PC-3 (cell line): ENCODE measurements around the gene ZNF593OS.

Source experiments
- EZH2 ChIP-seq: fragments of 300-600 bp; sonication (generic); IDR thresholded peaks from one replicate; pipeline ENCODE4 v1.6.1; 2017; ENCODE audit warnings: antibody characterized with exemption, mild to moderate bottlenecking, low read length; ENCODE audit not compliant: unreplicated experiment
- TF ChIP-seq, protein P1 (sequence below): fragments of 300-600 bp; sonication (generic); conservative IDR thresholded peaks from 2 replicates; pipeline ENCODE4 v1.5.1; 2017; ENCODE audit warnings: antibody characterized with exemption, low read depth, mild to moderate bottlenecking, low read length

DNA sequence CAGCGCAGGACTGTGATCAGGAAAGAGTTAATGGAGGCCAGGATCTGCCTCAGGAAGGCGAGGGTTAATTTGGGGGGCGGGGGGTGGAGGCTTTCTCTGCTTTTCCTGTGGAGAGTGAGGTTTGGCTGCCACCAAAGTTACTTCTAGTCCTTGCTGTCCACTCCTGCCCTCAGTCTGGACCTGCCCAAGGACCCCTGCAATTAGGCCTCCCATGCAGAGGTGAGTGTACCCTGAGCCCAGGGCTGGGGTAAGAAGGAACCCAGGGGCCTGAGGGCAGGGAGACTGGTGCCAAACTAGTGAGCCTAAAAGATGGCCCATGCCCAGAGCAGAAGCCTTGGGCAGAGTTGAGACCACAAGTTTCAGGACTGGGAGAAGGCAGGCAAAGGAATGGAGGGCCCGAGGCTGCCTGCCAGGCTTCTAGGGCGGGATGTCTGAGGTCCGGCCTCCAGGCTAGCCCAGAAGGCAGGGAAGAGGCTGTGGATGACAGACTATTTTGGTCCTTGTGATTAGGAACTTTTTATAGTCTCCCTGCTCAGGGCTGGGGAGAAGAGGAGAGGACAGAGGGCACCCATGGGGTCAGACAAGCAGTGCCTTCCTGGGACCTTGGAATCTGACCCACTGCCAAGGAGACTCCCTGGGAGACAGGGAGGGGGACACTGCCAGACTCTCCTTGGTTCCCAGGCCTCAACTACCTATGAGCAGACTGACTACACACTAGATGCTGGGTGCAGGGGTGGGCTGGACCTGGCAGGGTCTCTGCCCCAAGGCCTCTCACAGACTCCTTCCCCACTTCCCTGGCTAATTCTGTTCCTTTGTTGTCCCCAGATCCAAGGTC lies 12.5 kb downstream of the ZNF593OS start, which contains the start of gene FAM110D:
- TF ChIP-seq EZH2 = no peak
- TF ChIP-seq, protein P1, sequence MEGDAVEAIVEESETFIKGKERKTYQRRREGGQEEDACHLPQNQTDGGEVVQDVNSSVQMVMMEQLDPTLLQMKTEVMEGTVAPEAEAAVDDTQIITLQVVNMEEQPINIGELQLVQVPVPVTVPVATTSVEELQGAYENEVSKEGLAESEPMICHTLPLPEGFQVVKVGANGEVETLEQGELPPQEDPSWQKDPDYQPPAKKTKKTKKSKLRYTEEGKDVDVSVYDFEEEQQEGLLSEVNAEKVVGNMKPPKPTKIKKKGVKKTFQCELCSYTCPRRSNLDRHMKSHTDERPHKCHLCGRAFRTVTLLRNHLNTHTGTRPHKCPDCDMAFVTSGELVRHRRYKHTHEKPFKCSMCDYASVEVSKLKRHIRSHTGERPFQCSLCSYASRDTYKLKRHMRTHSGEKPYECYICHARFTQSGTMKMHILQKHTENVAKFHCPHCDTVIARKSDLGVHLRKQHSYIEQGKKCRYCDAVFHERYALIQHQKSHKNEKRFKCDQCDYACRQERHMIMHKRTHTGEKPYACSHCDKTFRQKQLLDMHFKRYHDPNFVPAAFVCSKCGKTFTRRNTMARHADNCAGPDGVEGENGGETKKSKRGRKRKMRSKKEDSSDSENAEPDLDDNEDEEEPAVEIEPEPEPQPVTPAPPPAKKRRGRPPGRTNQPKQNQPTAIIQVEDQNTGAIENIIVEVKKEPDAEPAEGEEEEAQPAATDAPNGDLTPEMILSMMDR = no peak
